H9 (cell line): ENCODE measurements around the gene ZBTB49. TPM values are rescaled to one million over a fixed set of nuclear protein-coding genes. Genes with fewer than 3 reads are reported as not detected.

Source experiments
- DNase-seq: peaks from one replicate; pipeline ENCODE4 v3.0.0-alpha.2; 2017
- H2AFZ ChIP-seq: one replicate; pipeline ENCODE4 v1.6.1; 2013; ENCODE audit warnings: mild to moderate bottlenecking, low read length, control low read depth, moderate library complexity
- H2AK5ac ChIP-seq: 2 replicates; pipeline ENCODE4 v1.6.1; 2013; ENCODE audit warnings: low read length, control low read depth, mixed read lengths; ENCODE audit not compliant: insufficient read length
- H2BK120ac ChIP-seq: one replicate; pipeline ENCODE4 v1.6.1; 2013; ENCODE audit warnings: low read depth, mild to moderate bottlenecking, low read length, control low read depth, inconsistent platforms; ENCODE audit not compliant: poor library complexity, severe bottlenecking
- H2BK12ac ChIP-seq: 2 replicates; pipeline ENCODE4 v1.6.1; 2013; ENCODE audit warnings: low read length, control low read depth, mixed read lengths, low read depth; ENCODE audit not compliant: insufficient read length
- H2BK15ac ChIP-seq: 2 replicates; pipeline ENCODE4 v1.6.1; 2013; ENCODE audit warnings: low read depth, low read length, control low read depth
- H2BK20ac ChIP-seq: one replicate; pipeline ENCODE4 v1.6.1; 2013; ENCODE audit warnings: low read depth, mild to moderate bottlenecking, low read length, control low read depth, inconsistent platforms; ENCODE audit not compliant: poor library complexity, severe bottlenecking
- H2BK5ac ChIP-seq: 2 replicates; pipeline ENCODE4 v1.6.1; 2013; ENCODE audit warnings: low read length, control low read depth, mixed read lengths; ENCODE audit not compliant: insufficient read length
- H3K14ac ChIP-seq: 2 replicates; pipeline ENCODE4 v1.6.1; 2013; ENCODE audit warnings: low read length, control low read depth; ENCODE audit not compliant: insufficient read depth
- H3K18ac ChIP-seq: 2 replicates; pipeline ENCODE4 v1.6.1; 2013; ENCODE audit warnings: low read depth, mild to moderate bottlenecking, mixed read lengths, low read length, control low read depth; ENCODE audit not compliant: insufficient read length
- H3K23ac ChIP-seq: 2 replicates; pipeline ENCODE4 v1.6.1; 2013; ENCODE audit warnings: low read length, control low read depth, mixed read lengths, low read depth; ENCODE audit not compliant: insufficient read length
- H3K23me2 ChIP-seq: 2 replicates; pipeline ENCODE4 v1.6.1; 2013; ENCODE audit warnings: low read depth, mild to moderate bottlenecking, mixed read lengths, low read length, control low read depth; ENCODE audit not compliant: insufficient read length, poor library complexity, severe bottlenecking
- H3K27ac ChIP-seq: 2 replicates; pipeline ENCODE4 v1.5.1; 2013; ENCODE audit warnings: low read length, control low read depth, mixed read lengths, low read depth; ENCODE audit not compliant: insufficient read length
- H3K27me3 ChIP-seq: 2 replicates; pipeline ENCODE4 v1.6.1; 2013; ENCODE audit warnings: low read length, control low read depth, inconsistent platforms; ENCODE audit not compliant: insufficient read depth
- H3K4ac ChIP-seq: 2 replicates; pipeline ENCODE4 v1.6.1; 2013; ENCODE audit warnings: low read depth, mild to moderate bottlenecking, control low read depth, inconsistent platforms, low read length, moderate library complexity
- H3K4me1 ChIP-seq: 2 replicates; pipeline ENCODE4 v1.6.1; 2013; ENCODE audit warnings: low read length, control low read depth, inconsistent platforms; ENCODE audit not compliant: insufficient read depth
- H3K4me2 ChIP-seq: 2 replicates; pipeline ENCODE4 v1.6.1; 2013; ENCODE audit warnings: low read length, control low read depth, mixed read lengths; ENCODE audit not compliant: insufficient read length, insufficient read depth
- H3K56ac ChIP-seq: 2 replicates; pipeline ENCODE4 v1.6.1; 2013; ENCODE audit warnings: low read depth, mild to moderate bottlenecking, mixed read lengths, low read length, control low read depth; ENCODE audit not compliant: insufficient read length
- H3K79me1 ChIP-seq: 2 replicates; pipeline ENCODE4 v1.6.1; 2013; ENCODE audit warnings: low read depth, mild to moderate bottlenecking, moderate library complexity, low read length, control low read depth, inconsistent platforms; ENCODE audit not compliant: insufficient read depth, poor library complexity, severe bottlenecking
- H3K79me2 ChIP-seq: 2 replicates; pipeline ENCODE4 v1.6.1; 2013; ENCODE audit warnings: low read length, control low read depth, inconsistent platforms; ENCODE audit not compliant: insufficient read depth
- H3K9ac ChIP-seq: 2 replicates; pipeline ENCODE4 v1.6.1; 2013; ENCODE audit warnings: low read length, control low read depth, mixed read lengths; ENCODE audit not compliant: insufficient read length; ENCODE audit errors: extremely low read depth
- H3K9me3 ChIP-seq: one replicate; pipeline ENCODE4 v1.6.1; 2013; ENCODE audit warnings: low read depth, low read length, inconsistent platforms; ENCODE audit not compliant: control insufficient read depth
- H3T11ph ChIP-seq: one replicate; pipeline ENCODE4 v1.6.1; 2013; ENCODE audit warnings: mild to moderate bottlenecking, low read length, control low read depth, inconsistent platforms
- H4K20me1 ChIP-seq: one replicate; pipeline ENCODE4 v1.6.1; 2013; ENCODE audit not compliant: control insufficient read depth, insufficient read length, insufficient read depth
- H4K5ac ChIP-seq: 2 replicates; pipeline ENCODE4 v1.6.1; 2013; ENCODE audit warnings: low read depth, mild to moderate bottlenecking, mixed read lengths, low read length, control low read depth; ENCODE audit not compliant: insufficient read length
- H4K8ac ChIP-seq: replicated peaks from 2 replicates; pipeline ENCODE4 v1.6.1; 2013; ENCODE audit warnings: low read length, control low read depth, mixed read lengths, low read depth; ENCODE audit not compliant: insufficient read length
- H4K91ac ChIP-seq: 2 replicates; pipeline ENCODE4 v1.6.1; 2013; ENCODE audit warnings: low read depth, mild to moderate bottlenecking, moderate library complexity, mixed read lengths, low read length, control low read depth; ENCODE audit not compliant: insufficient read length
- H3K27ac Mint-ChIP-seq, 3 experiments: 2 replicates in 2 of 3; 3 replicates in 1 of 3; pipeline ENCODE4 v1.8.0; 2020 to 2021; ENCODE audit warnings: mixed read lengths in 3 of 3, mild to moderate bottlenecking in 1 of 3, moderate library complexity in 1 of 3
- H3K27me3 Mint-ChIP-seq: 2 replicates; pipeline ENCODE4 v1.8.0; 2021; ENCODE audit warnings: low read depth, mild to moderate bottlenecking, moderate library complexity, mixed read lengths
- H3K36me3 Mint-ChIP-seq, 3 experiments: 2 replicates in 2 of 3; 3 replicates in 1 of 3; pipeline ENCODE4 v1.8.0; 2020 to 2021; ENCODE audit warnings: low read depth in 3 of 3, mixed read lengths in 3 of 3; ENCODE audit not compliant: insufficient read depth in 1 of 3
- H3K4me1 Mint-ChIP-seq, 2 experiments: 2 replicates each; pipeline ENCODE4 v1.8.0; 2020; ENCODE audit warnings: mixed read lengths in 2 of 2
- H3K4me3 Mint-ChIP-seq, 2 experiments: 2 replicates in 1 of 2; 3 replicates in 1 of 2; pipeline ENCODE4 v1.8.0; 2020 to 2021; ENCODE audit warnings: mild to moderate bottlenecking in 2 of 2, mixed read lengths in 2 of 2, moderate library complexity in 1 of 2
- H3K9me3 Mint-ChIP-seq, 2 experiments: 2 replicates in 1 of 2; 3 replicates in 1 of 2; pipeline ENCODE4 v1.8.0; 2020; ENCODE audit warnings: mild to moderate bottlenecking in 2 of 2, mixed read lengths in 2 of 2, moderate library complexity in 1 of 2
- WGBS: extraction: QIAGEN DNeasy Blood & Tissue Kit; methylation state at CpG from one replicate; pipeline ENCODE4 v1.1.7; 2013; ENCODE audit warnings: missing lambda C conversion rate, low lambda C conversion rate, mixed read lengths; ENCODE audit not compliant: insufficient read length; ENCODE audit errors: extremely low coverage; 5-methylcytosine and 5-hydroxymethylcytosine counted together
- total RNA-seq: library from RNA; stranded (reverse); gene quantifications from 2 replicates; pipeline ENCODE4 v1.2.1, GENCODE V29; 2021
- TF ChIP-seq, protein P1 (sequence below): fragments of 200-600 bp; sonication (generic); conservative IDR thresholded peaks from 3 replicates; pipeline ENCODE4 v1.8.0; 2021; ENCODE audit warnings: antibody characterized with exemption, mild to moderate bottlenecking

The ZBTB49 gene
- total RNA-seq, 1 experiment from 2014 or later = 8.7 TPM

DNA sequence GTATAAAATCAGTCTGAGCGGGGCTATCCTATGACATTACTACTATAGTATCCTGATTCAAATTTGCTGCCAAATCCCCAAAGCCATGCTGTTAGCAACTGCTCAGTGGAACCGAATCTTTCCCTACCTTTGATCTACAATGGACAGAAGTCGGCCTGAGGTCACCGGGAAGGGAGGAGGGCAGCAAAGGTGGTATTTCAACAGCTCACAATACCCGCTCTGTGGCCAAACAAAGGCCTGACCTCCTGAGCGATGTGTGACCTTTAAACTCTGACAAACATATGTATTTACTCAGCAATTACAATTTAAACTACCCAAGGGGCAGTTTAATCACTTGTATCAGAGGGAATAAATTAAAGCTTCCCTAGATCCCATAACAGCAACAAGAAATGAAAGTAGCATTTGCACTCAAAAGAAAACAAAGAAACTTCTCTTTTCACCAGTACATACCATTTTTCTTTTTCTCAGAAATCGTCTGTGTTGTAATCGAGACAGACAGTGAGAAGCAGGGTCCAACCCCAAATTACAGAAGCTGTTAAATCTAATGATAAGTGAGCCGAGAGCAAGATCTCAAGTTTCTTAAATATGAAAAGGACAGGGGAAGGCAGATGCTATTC is 30.5 kb upstream of the ZBTB49 start:
- no peak overlapping the region for H3K23ac ChIP-seq
- H3K9me3 ChIP-seq = no peaks in the 10 kb centered on the region
- no peak overlapping the region for H2AK5ac ChIP-seq
- no peak overlapping the region for H3K9ac ChIP-seq
- no peaks in the 10 kb centered on the region for H3K4me1 ChIP-seq
- no CpG with 5 or more reads among the region's 9 CpGs for WGBS
- no peak overlapping the region for H4K8ac ChIP-seq
- H3K14ac ChIP-seq = no peak overlapping the region
- H4K91ac ChIP-seq = no peak overlapping the region
- H4K20me1 ChIP-seq = no peaks in the 10 kb centered on the region
- DNase-seq = no peak
- H3K27me3 ChIP-seq = no peaks in the 10 kb centered on the region
- H2AFZ ChIP-seq = no peak overlapping the region
- H4K5ac ChIP-seq = no peak overlapping the region
- no peak overlapping the region for H3K4ac ChIP-seq
- Mint-ChIP-seq H3K36me3 (no peaks in the 10 kb centered on the region), H3K27ac (no peak overlapping the region), H3K27me3 (peaks cover 5% of the 10 kb centered on the region), H3K4me3 (no peak overlapping the region), H3K4me1 (peaks cover 3% of the 10 kb centered on the region in 2 experiments; a peak in 1 of 4 replicates), H3K9me3 (no peaks in the 10 kb centered on the region)
- H2BK5ac ChIP-seq = no peak overlapping the region
- no peak overlapping the region for H2BK120ac ChIP-seq
- H3K27ac ChIP-seq = no peak overlapping the region
- TF ChIP-seq, protein P1, sequence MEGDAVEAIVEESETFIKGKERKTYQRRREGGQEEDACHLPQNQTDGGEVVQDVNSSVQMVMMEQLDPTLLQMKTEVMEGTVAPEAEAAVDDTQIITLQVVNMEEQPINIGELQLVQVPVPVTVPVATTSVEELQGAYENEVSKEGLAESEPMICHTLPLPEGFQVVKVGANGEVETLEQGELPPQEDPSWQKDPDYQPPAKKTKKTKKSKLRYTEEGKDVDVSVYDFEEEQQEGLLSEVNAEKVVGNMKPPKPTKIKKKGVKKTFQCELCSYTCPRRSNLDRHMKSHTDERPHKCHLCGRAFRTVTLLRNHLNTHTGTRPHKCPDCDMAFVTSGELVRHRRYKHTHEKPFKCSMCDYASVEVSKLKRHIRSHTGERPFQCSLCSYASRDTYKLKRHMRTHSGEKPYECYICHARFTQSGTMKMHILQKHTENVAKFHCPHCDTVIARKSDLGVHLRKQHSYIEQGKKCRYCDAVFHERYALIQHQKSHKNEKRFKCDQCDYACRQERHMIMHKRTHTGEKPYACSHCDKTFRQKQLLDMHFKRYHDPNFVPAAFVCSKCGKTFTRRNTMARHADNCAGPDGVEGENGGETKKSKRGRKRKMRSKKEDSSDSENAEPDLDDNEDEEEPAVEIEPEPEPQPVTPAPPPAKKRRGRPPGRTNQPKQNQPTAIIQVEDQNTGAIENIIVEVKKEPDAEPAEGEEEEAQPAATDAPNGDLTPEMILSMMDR = no peak
- H2BK20ac ChIP-seq = no peak overlapping the region
- H3K79me1 ChIP-seq = no peaks in the 10 kb centered on the region
- H2BK15ac ChIP-seq = no peak overlapping the region
- no peaks in the 10 kb centered on the region for H3K23me2 ChIP-seq
- H3T11ph ChIP-seq = no peak overlapping the region
- no peaks in the 10 kb centered on the region for H3K79me2 ChIP-seq
- H2BK12ac ChIP-seq = no peak overlapping the region
- H3K18ac ChIP-seq = no peak overlapping the region
- no peak overlapping the region for H3K4me2 ChIP-seq
- H3K56ac ChIP-seq = no peak overlapping the region
